PFSK-1 (cell line): ENCODE data around the gene UBE2B.

Source experiments
- POLR2AphosphoS5 ChIP-seq: IDR thresholded peaks from 2 replicates; pipeline ENCODE4 v1.6.1; 2012; ENCODE audit warnings: low read depth, mild to moderate bottlenecking, control low read depth, low read length, moderate library complexity
- REST ChIP-seq, 2 experiments: IDR thresholded peaks; 2 replicates each; pipeline versions ENCODE4 v1.6.1 to v1.8.0; 2011 to 2012; ENCODE audit warnings: low read depth in 2 of 2, low read length in 2 of 2, control low read depth in 1 of 2, inconsistent platforms in 1 of 2, mild to moderate bottlenecking in 1 of 2, moderate library complexity in 1 of 2; ENCODE audit not compliant: insufficient read depth in 1 of 2
- SIN3A ChIP-seq: IDR thresholded peaks from 2 replicates; pipeline ENCODE4 v1.6.1; 2012; ENCODE audit warnings: mild to moderate bottlenecking, low read length, moderate library complexity, borderline replicate concordance; ENCODE audit not compliant: insufficient read depth
- TAF1 ChIP-seq: IDR thresholded peaks from 2 replicates; pipeline ENCODE4 v1.6.1; 2012; ENCODE audit warnings: low read length, control low read depth, borderline replicate concordance; ENCODE audit not compliant: insufficient read depth

- no peak for TF ChIP-seq POLR2AphosphoS5
- no peak for TF ChIP-seq REST (IDR thresholded peaks at IDR 0.05; ENCODE audit: insufficient read depth in 1 of 2, low read depth in 2 of 2, low read length in 2 of 2)
- no peak for TF ChIP-seq SIN3A
- no peak for TF ChIP-seq TAF1
Observed at GRCh38 chr5:134418958-134419357, 47.6 kb downstream of the UBE2B start.
